CD4-positive, alpha-beta T cell treated with Interleukin-15 for 1 hour (primary cell): ENCODE data around the gene MAD1L1.

ENCODE experiments used
- DNase-seq: peaks from one replicate; pipeline ENCODE4 v3.0.0-alpha.2; 2020

The MAD1L1 gene

GRCh38 chr7:1944619-1945210, 288.0 kb downstream of the MAD1L1 start:
- DNase-seq: peak; percentile 15

GRCh38 chr7:1943933-1944618, 288.7 kb downstream of the MAD1L1 start:
- DNase-seq: peak; percentile 61

GRCh38 chr7:1943326-1943725, 289.4 kb downstream of the MAD1L1 start:
- no peak for DNase-seq

GRCh38 chr7:1942941-1943289, 289.8 kb downstream of the MAD1L1 start:
- no peak for DNase-seq

- DNase-seq: no peak
Observed at GRCh38 chr7:1942243-1942940, 290.4 kb downstream of the MAD1L1 start.

GRCh38 chr7:1941464-1942242, 291.1 kb downstream of the MAD1L1 start:
- no peak for DNase-seq

GRCh38 chr7:1940863-1941262, 291.9 kb downstream of the MAD1L1 start:
- DNase-seq: no peak

GRCh38 chr7:1940402-1940786, 292.4 kb downstream of the MAD1L1 start:
- peak; percentile 93 for DNase-seq

GRCh38 chr7:1939434-1940401, 293.0 kb downstream of the MAD1L1 start:
- DNase-seq: peak; percentile 57

GRCh38 chr7:1938788-1939433, 293.8 kb downstream of the MAD1L1 start:
- peak; percentile 48 for DNase-seq

- DNase-seq: no peak
Observed at GRCh38 chr7:1937252-1937605, 295.5 kb downstream of the MAD1L1 start.

GRCh38 chr7:1936531-1937251, 296.1 kb downstream of the MAD1L1 start:
- DNase-seq: no peak

- DNase-seq: no peak
Observed at GRCh38 chr7:1936006-1936310, 296.8 kb downstream of the MAD1L1 start.

- no peak for DNase-seq
Observed at GRCh38 chr7:1935176-1936005, 297.4 kb downstream of the MAD1L1 start.

- no peak for DNase-seq
Observed at GRCh38 chr7:1934756-1935155, 298.0 kb downstream of the MAD1L1 start.

GRCh38 chr7:1934017-1934416, 298.7 kb downstream of the MAD1L1 start:
- no peak for DNase-seq

GRCh38 chr7:1933066-1933750, 299.5 kb downstream of the MAD1L1 start:
- DNase-seq: no peak

- DNase-seq: no peak
Observed at GRCh38 chr7:1931951-1932270, 300.8 kb downstream of the MAD1L1 start.

- DNase-seq: no peak
Observed at GRCh38 chr7:1931256-1931950, 301.3 kb downstream of the MAD1L1 start.
